Upper lobe of left lung (tissue), 4 donors: ENCODE measurements around the gene PPRC1.

Experiments
- CTCF ChIP-seq, 6 experiments: fragments of 450-650 bp in 4 of 6; fragments of 200-600 bp in 2 of 6; sonication (generic) in 2 of 6; IDR thresholded peaks; one replicate each; pipeline ENCODE4 v1.5.1; 2016 to 2019; ENCODE audit warnings: antibody characterized with exemption in 6 of 6
- EP300 ChIP-seq, 4 donors: sonication (generic); formaldehyde crosslinking; IDR thresholded peaks; one replicate each; pipeline ENCODE4 v1.5.1; 2017; ENCODE audit warnings: antibody characterized with exemption in 4 of 4, control low read depth in 2 of 4
- POLR2A ChIP-seq, 4 donors: fragments of 450-650 bp; IDR thresholded peaks; one replicate each; pipeline ENCODE4 v1.5.1; 2016 to 2017; ENCODE audit warnings: antibody characterized with exemption in 4 of 4, mild to moderate bottlenecking in 2 of 4

DNA sequence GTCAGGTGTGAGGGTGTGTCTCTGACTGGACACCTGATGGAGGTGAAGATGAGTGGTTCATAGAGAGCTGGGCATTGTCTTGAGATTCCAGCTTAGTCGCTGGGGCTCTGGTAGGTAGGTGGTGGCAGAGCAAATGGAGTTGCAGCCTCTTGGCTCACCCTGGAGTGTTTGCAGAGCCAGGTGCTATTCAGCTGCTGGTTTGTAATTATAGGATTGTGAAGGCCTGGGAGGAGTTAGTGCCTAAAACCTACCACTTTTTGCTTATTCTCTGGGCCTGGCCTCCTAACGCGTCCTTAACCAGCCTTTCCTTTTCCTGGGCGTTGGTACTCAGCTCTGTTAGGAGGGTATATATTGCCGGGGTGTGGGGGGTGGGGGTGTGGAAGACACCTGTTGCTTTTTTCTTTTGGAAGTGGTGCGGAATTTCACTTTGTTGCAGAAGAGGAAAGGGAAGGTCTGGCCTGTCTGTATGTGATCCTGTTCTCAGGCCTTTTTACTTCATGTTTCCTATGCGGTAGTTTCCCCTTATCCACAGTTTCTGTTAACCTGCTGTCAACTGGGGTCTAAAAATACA is 3.2 kb downstream of the PPRC1 start:
- TF ChIP-seq EP300 (IDR thresholded peaks at IDR 0.05): no peak
- TF ChIP-seq CTCF (IDR thresholded peaks at IDR 0.05): no peak
- no peak for TF ChIP-seq POLR2A (IDR thresholded peaks at IDR 0.05)
